ENCODE results near the gene RBMX.

DNA sequence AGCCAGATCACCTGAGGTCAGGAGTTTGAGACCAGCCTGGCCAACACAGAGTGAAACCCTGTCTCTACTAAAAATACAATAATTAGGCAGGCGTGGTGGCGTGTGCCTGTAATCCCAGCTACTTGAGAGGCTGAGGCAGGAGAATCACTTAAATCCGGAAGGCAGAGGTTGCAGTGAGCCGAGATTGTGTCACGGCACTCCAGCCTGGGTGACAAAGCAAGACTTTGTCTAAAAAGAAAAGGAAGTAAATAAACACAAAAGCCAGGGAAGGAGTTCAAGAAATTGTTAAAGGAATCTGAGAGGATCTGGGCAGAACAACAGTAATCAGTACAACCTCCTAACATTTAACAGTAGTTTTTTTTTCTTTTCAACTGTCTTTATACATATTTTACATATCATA lies 51.1 kb downstream of the RBMX start:
- TF ChIP-seq GATA2 (IDR thresholded peaks at IDR 0.05; ENCODE audit: low read depth, low read length) (no peak), GATA3 (IDR thresholded peaks at IDR 0.05; ENCODE audit: low read depth, low read length) (no peak)

Measured in SH-SY5Y (cell line).